Activated naive CD4-positive, alpha-beta T cell treated with anti-CD3 and anti-CD28 coated beads, Interleukin-2, amount 50 U/mL, for 16 hours (primary cell): Measurements from ENCODE around the gene PATE4.
A peak's percentile ranks its signal among the peaks of the same experiment; 100 is the strongest.

Experiments used
- DNase-seq: peaks from one replicate; pipeline ENCODE4 v3.0.0-alpha.2; 2020

PATE4 gene

GRCh38 chr11:125887373-125888324 lies 54.5 kb downstream of the PATE4 start, which contains the start of gene HYLS1:
Gene HYLS1, plus strand, starts transcription at chr11:125887668. Its CDS starts 11,701 bp downstream, at chr11:125899369.
- DNase-seq, result peak; percentile 91
